HCT116 (cell line): ENCODE results near the gene SEPTIN5. TPM values are rescaled to one million over a fixed set of nuclear protein-coding genes. Genes with fewer than 3 reads are reported as not detected.

ENCODE experiments used
- ATAC-seq: fragments of 200-7000 bp; cut with Tn5 transposase; 2 replicates; pipeline ENCODE4 v1.9.1; 2020; ENCODE audit warnings: mild to moderate bottlenecking, moderate library complexity
- BruUV-seq: library from RNA; stranded (reverse); fragments of 400-500 nt; replicated peaks from 2 replicates; lab custom pipeline; 2021; lab: Mats Ljungman, UMichigan
- CTCF ChIA-PET: fragments of 300-600 bp; sonication (Branson Sonifier 250); formaldehyde crosslinking; loops from one replicate; lab custom pipeline; 2021; ENCODE audit warnings: antibody characterized with exemption; lab: Charles Lee
- POLR2A ChIA-PET: fragments of 300-600, 350-600 bp; sonication (Branson Sonifier 250); formaldehyde crosslinking; loops from one replicate; lab custom pipeline; 2021; ENCODE audit warnings: antibody characterized with exemption; lab: Charles Lee
- RAD21 ChIA-PET, 2 experiments: fragments of 300-600 bp; sonication (Branson Sonifier 250); formaldehyde crosslinking; loops; one replicate each; lab custom pipeline; 2023; ENCODE audit warnings: low total read pairs in 2 of 2; ENCODE audit not compliant: uncharacterized antibody in 2 of 2, unreplicated experiment in 2 of 2, low non-redundant PET in 1 of 2; lab: Charles Lee
- DNase-seq: peaks from one replicate; pipeline ENCODE4 v3.0.0-alpha.2; 2010; ENCODE audit warnings: low read depth, low spot score
- H2AFZ ChIP-seq: fragments of 200-600 bp; shearing (Covaris generic), sonication (generic); 2 replicates; pipeline ENCODE4 v1.6.1; 2017; ENCODE audit warnings: low read depth, mixed run types, mixed read lengths, antibody characterized with exemption, low read length; ENCODE audit not compliant: poor library complexity, severe bottlenecking
- H3K27ac ChIP-seq: 2 replicates; pipeline ENCODE4 v1.5.1; 2012; ENCODE audit warnings: low read depth, low read length
- H3K27me3 ChIP-seq: fragments of 200-600 bp; sonication (generic); 2 replicates; pipeline ENCODE4 v1.6.1; 2016; ENCODE audit warnings: mixed run types, low read length, mixed read lengths; ENCODE audit not compliant: insufficient read depth
- H3K36me3 ChIP-seq, 2 experiments: fragments of 200-500 bp in 1 of 2; fragments of 200-600 bp in 1 of 2; sonication (Bioruptor generic) in 1 of 2; sonication (generic) in 1 of 2; 2 replicates each; pipeline versions ENCODE4 v1.5.1 to v1.6.1; 2014 to 2016; ENCODE audit warnings: low read length in 2 of 2, inconsistent platforms in 1 of 2, mixed read lengths in 1 of 2, mixed run types in 1 of 2; ENCODE audit not compliant: insufficient read depth in 2 of 2, control insufficient read depth in 1 of 2
- H3K4me1 ChIP-seq, 2 experiments: fragments of 200-600 bp in 1 of 2; sonication (generic) in 1 of 2; 2 replicates each; pipeline versions ENCODE4 v1.5.1 to v1.6.1; 2012 to 2017; ENCODE audit warnings: low read length in 2 of 2, inconsistent platforms in 1 of 2, mild to moderate bottlenecking in 1 of 2, mixed read lengths in 1 of 2, mixed run types in 1 of 2, moderate library complexity in 1 of 2; ENCODE audit not compliant: insufficient read depth in 2 of 2, control insufficient read depth in 1 of 2
- H3K4me2 ChIP-seq: fragments of 200-600 bp; sonication (generic); 2 replicates; pipeline ENCODE4 v1.6.1; 2017; ENCODE audit warnings: mixed run types, low read length, mixed read lengths
- H3K4me3 ChIP-seq, 2 experiments: fragments of 200-600 bp in 1 of 2; sonication (generic) in 1 of 2; replicated peaks in 1 of 2; 2 replicates each; pipeline ENCODE4 v1.5.1; 2011 to 2016; ENCODE audit warnings: low read length in 2 of 2, control low read depth in 1 of 2, low read depth in 1 of 2, mild to moderate bottlenecking in 1 of 2, mixed read lengths in 1 of 2, mixed run types in 1 of 2
- H3K79me2 ChIP-seq: fragments of 200-600 bp; sonication (generic); 2 replicates; pipeline ENCODE4 v1.6.1; 2017; ENCODE audit warnings: mild to moderate bottlenecking, mixed run types, low read length, moderate library complexity, mixed read lengths; ENCODE audit not compliant: insufficient read depth
- H3K9ac ChIP-seq: fragments of 200-600 bp; sonication (generic); 2 replicates; pipeline ENCODE4 v1.6.1; 2016; ENCODE audit warnings: low read length, mixed read lengths
- H3K9me2 ChIP-seq: fragments of 200-600 bp; sonication (generic), shearing (Covaris generic); 2 replicates; pipeline ENCODE4 v1.6.1; 2017; ENCODE audit warnings: mixed run types, mild to moderate bottlenecking, moderate library complexity; ENCODE audit not compliant: insufficient read depth
- H3K9me3 ChIP-seq, 2 experiments: fragments of 200-500 bp in 1 of 2; fragments of 200-600 bp in 1 of 2; sonication (Bioruptor generic) in 1 of 2; sonication (generic) in 1 of 2; 2 replicates each; pipeline ENCODE4 v1.6.1; 2014 to 2017; ENCODE audit warnings: low read length in 2 of 2, mixed read lengths in 2 of 2, inconsistent platforms in 1 of 2, low read depth in 1 of 2, mild to moderate bottlenecking in 1 of 2, mixed run types in 1 of 2, moderate library complexity in 1 of 2; ENCODE audit not compliant: control insufficient read depth in 1 of 2, insufficient read depth in 1 of 2
- H4K20me1 ChIP-seq: fragments of 200-600 bp; sonication (generic), shearing (Covaris generic); 2 replicates; pipeline ENCODE4 v1.6.1; 2017; ENCODE audit warnings: mixed run types, mild to moderate bottlenecking, moderate library complexity; ENCODE audit not compliant: insufficient read depth
- EGR1 ChIP-seq: IDR thresholded peaks from 2 replicates; pipeline ENCODE4 v1.6.1; 2012; ENCODE audit warnings: low read depth
- ELF1 ChIP-seq: IDR thresholded peaks from 2 replicates; pipeline ENCODE4 v1.6.1; 2012; ENCODE audit warnings: low read depth, borderline replicate concordance
- EZH2phosphoT487 ChIP-seq: fragments of 200-600 bp; IDR thresholded peaks from 2 replicates; pipeline ENCODE4 v1.6.1; 2018; ENCODE audit warnings: antibody characterized with exemption, borderline replicate concordance
- FOSL1 ChIP-seq: IDR thresholded peaks from 2 replicates; pipeline ENCODE4 v1.6.1; 2012; ENCODE audit warnings: low read depth
- JUND ChIP-seq: IDR thresholded peaks from 2 replicates; pipeline ENCODE4 v1.6.1; 2012
- POLR2A ChIP-seq: IDR thresholded peaks from 2 replicates; pipeline ENCODE4 v1.7.0; 2011; ENCODE audit warnings: borderline replicate concordance; ENCODE audit not compliant: insufficient read depth, insufficient read length; ENCODE audit errors: extremely low read depth
- POLR2AphosphoS5 ChIP-seq: IDR thresholded peaks from 2 replicates; pipeline ENCODE4 v1.6.1; 2011; ENCODE audit warnings: mild to moderate bottlenecking, low read depth, low read length, moderate library complexity
- RAD21 ChIP-seq: IDR thresholded peaks from 2 replicates; pipeline ENCODE4 v1.6.1; 2012; ENCODE audit warnings: low read depth, mild to moderate bottlenecking
- SP1 ChIP-seq: IDR thresholded peaks from 2 replicates; pipeline ENCODE4 v1.6.1; 2012; ENCODE audit warnings: low read depth
- TCF7L2 ChIP-seq: IDR thresholded peaks from 2 replicates; pipeline ENCODE4 v1.7.0; 2011; ENCODE audit warnings: borderline replicate concordance, inconsistent platforms; ENCODE audit not compliant: insufficient read depth, insufficient read length; ENCODE audit errors: extremely low read depth
- ZNF274 ChIP-seq: fragments of 200-500 bp; sonication (Bioruptor generic); IDR thresholded peaks from 2 replicates; pipeline ENCODE4 v1.6.1; 2014; ENCODE audit warnings: mild to moderate bottlenecking, low read depth, low read length, inconsistent platforms
- intact Hi-C: fragments of 100-400 bp; cut with micrococcal nuclease; formaldehyde crosslinking; loops from 2 replicates; pipeline ENCODE4 v1.10.0; 2022
- total RNA-seq: library from RNA; stranded (reverse); gene quantifications from one replicate; pipeline ENCODE4 v1.2.1, GENCODE V29; 2021; ENCODE audit not compliant: unreplicated experiment

Gene SEPTIN5
- total RNA-seq, 1 experiment from 2014 or later: 9.0 TPM

- Histone ChIP-seq H3K9me3 (no peaks in the 10 kb centered on the region), H3K4me3 (no peak overlapping the region), H3K79me2 (no peaks in the 10 kb centered on the region), H3K4me1 (peaks cover 5 to 28% of the 10 kb centered on the region in 2 experiments; a peak in 3 of 4 replicates), H3K27ac (no peak overlapping the region), H3K36me3 (no peaks in the 10 kb centered on the region), H3K4me2 (peak overlapping the region; percentile 73; the same call in 1 of the 2 replicates), H3K27me3 (no peaks in the 10 kb centered on the region), H2AFZ (no peak overlapping the region), H4K20me1 (no peaks in the 10 kb centered on the region), H3K9ac (no peak overlapping the region), H3K9me2 (no peaks in the 10 kb centered on the region)
- RAD21 ChIA-PET: no interaction called here
- intact Hi-C loops: loop anchor here (5.0 to 10.0 kb wide), 2 partner anchors 35 to 422 kb away; partner anchors contain the start of gene CLTCL1
- TF ChIP-seq SP1: no peak
- TF ChIP-seq TCF7L2: no peak
- TF ChIP-seq RAD21: no peak
- no peak for TF ChIP-seq POLR2A
- no peak for TF ChIP-seq EZH2phosphoT487
- no peak for TF ChIP-seq EGR1
- no peak for TF ChIP-seq ELF1
- TF ChIP-seq JUND: no peak
- TF ChIP-seq POLR2AphosphoS5: no peak
- TF ChIP-seq ZNF274: no peak
- TF ChIP-seq FOSL1: no peak
- CTCF ChIA-PET: interaction anchor here (1.0 to 1.6 kb wide), 2 partner anchors 13 to 37 kb away, joined by 4 to 5 read pairs; no protein-coding TSS in a partner anchor
- ATAC-seq (no peak), DNase-seq (no peak)
- no TSS peak for BruUV-seq
- POLR2A ChIA-PET: no interaction called here
Observed at GRCh38 chr22:19717181-19717580, 2.9 kb downstream of the SEPTIN5 start.
